ENCODE measurements around the gene ASAH2B.

- TF ChIP-seq POLR2AphosphoS5 (IDR thresholded peaks at IDR 0.05; ENCODE audit: low read depth, low read length) (no peak), CTCF (IDR thresholded peaks at IDR 0.05) (no peak), REST (IDR thresholded peaks at IDR 0.05; ENCODE audit: insufficient read depth in 1 of 2, low read depth in 2 of 2, low read length in 1 of 2) (no peak), SIN3A (IDR thresholded peaks at IDR 0.05; ENCODE audit: borderline replicate concordance, insufficient read depth, low read depth, low read length) (no peak), TCF7L2 (IDR thresholded peaks at IDR 0.05; ENCODE audit: low read depth, low read length) (no peak)
Observed at GRCh38 chr10:50796693-50797092, 57.0 kb downstream of the ASAH2B start.

Measured in Panc1 (cell line).